ENCODE data around the gene PCSK6. TPM values are rescaled to one million over a fixed set of nuclear protein-coding genes. Genes with fewer than 3 reads are reported as not detected.

PCSK6 gene
- total RNA-seq, 2 donors from 2014 or later = 5.1 to 8.8 TPM

- no peak for DNase-seq (ENCODE audit: low spot score)
- H3K4me1 ChIP-seq (ENCODE audit: control insufficient read depth in 1 of 2, low read depth in 2 of 2) = no peaks in the 10 kb centered on the region
- no peak overlapping the region for H3K27ac ChIP-seq
- no peak overlapping the region for H3K4me3 ChIP-seq
- no peaks in the 10 kb centered on the region for H3K27me3 ChIP-seq (replicated peaks; ENCODE audit: insufficient read depth)
- H3K36me3 ChIP-seq = no peaks in the 10 kb centered on the region
- ATAC-seq (ENCODE audit: insufficient number of reproducible peaks, low FRiP score, low read depth) = no peak
- no peaks in the 10 kb centered on the region for H3K9me3 ChIP-seq
- TF ChIP-seq, protein P1, sequence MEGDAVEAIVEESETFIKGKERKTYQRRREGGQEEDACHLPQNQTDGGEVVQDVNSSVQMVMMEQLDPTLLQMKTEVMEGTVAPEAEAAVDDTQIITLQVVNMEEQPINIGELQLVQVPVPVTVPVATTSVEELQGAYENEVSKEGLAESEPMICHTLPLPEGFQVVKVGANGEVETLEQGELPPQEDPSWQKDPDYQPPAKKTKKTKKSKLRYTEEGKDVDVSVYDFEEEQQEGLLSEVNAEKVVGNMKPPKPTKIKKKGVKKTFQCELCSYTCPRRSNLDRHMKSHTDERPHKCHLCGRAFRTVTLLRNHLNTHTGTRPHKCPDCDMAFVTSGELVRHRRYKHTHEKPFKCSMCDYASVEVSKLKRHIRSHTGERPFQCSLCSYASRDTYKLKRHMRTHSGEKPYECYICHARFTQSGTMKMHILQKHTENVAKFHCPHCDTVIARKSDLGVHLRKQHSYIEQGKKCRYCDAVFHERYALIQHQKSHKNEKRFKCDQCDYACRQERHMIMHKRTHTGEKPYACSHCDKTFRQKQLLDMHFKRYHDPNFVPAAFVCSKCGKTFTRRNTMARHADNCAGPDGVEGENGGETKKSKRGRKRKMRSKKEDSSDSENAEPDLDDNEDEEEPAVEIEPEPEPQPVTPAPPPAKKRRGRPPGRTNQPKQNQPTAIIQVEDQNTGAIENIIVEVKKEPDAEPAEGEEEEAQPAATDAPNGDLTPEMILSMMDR (IDR thresholded peaks at IDR 0.05) = no peak
These were observed 172.1 kb downstream of the PCSK6 start for GRCh38 chr15:101317336-101317872.

GRCh38 chr15:101316529-101316928 lies 173.0 kb downstream of the PCSK6 start:
- Histone ChIP-seq H3K27me3 (replicated peaks; ENCODE audit: insufficient read depth) (no peaks in the 10 kb centered on the region), H3K36me3 (no peaks in the 10 kb centered on the region), H3K9me3 (no peaks in the 10 kb centered on the region), H3K4me1 (ENCODE audit: control insufficient read depth in 1 of 2, low read depth in 2 of 2) (no peaks in the 10 kb centered on the region), H3K27ac (no peak overlapping the region), H3K4me3 (no peak overlapping the region)
- TF ChIP-seq, protein P1 (IDR thresholded peaks at IDR 0.05) = no peak
- ATAC-seq (ENCODE audit: insufficient number of reproducible peaks, low FRiP score, low read depth) (no peak), DNase-seq (ENCODE audit: low spot score) (no peak)

DNA sequence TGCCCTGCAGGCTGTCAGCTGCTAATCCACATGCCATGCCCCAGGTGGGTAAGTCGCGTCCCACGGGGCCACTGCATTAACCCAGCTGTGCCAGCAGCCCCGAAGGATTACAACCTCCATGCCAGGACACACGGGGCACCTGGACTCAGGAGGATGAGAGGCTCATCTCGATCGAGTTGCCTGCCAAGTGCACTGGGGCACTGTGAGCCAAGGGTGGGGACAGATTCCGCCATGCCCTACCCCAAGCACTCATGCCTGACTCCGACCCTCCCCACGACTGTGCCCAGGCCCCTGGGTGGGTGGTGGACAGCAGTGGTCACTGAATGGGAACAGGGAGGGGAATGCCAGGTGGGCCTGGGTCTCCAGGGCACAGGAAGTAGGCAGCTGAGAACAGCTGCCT lies 173.8 kb downstream of the PCSK6 start:
- no peak overlapping the region for H3K27ac ChIP-seq
- no peaks in the 10 kb centered on the region for H3K36me3 ChIP-seq
- H3K9me3 ChIP-seq = no peaks in the 10 kb centered on the region
- no peaks in the 10 kb centered on the region for H3K27me3 ChIP-seq (replicated peaks; ENCODE audit: insufficient read depth)
- H3K4me3 ChIP-seq = no peak overlapping the region
- TF ChIP-seq, protein P1 (IDR thresholded peaks at IDR 0.05) = no peak
- ATAC-seq (ENCODE audit: insufficient number of reproducible peaks, low FRiP score, low read depth) (no peak), DNase-seq (ENCODE audit: low spot score) (no peak)
- H3K4me1 ChIP-seq (ENCODE audit: control insufficient read depth in 1 of 2, low read depth in 2 of 2) = no peaks in the 10 kb centered on the region

GRCh38 chr15:101314336-101315125 lies 175.0 kb downstream of the PCSK6 start:
- H3K4me1 ChIP-seq (ENCODE audit: control insufficient read depth in 1 of 2, low read depth in 2 of 2) = no peaks in the 10 kb centered on the region
- H3K36me3 ChIP-seq = no peaks in the 10 kb centered on the region
- TF ChIP-seq, protein P1 (IDR thresholded peaks at IDR 0.05) = no peak
- DNase-seq (ENCODE audit: low spot score) = no peak
- H3K27ac ChIP-seq = no peak overlapping the region
- no peak for ATAC-seq (ENCODE audit: insufficient number of reproducible peaks, low FRiP score, low read depth)
- no peaks in the 10 kb centered on the region for H3K9me3 ChIP-seq
- no peak overlapping the region for H3K4me3 ChIP-seq
- no peaks in the 10 kb centered on the region for H3K27me3 ChIP-seq (replicated peaks; ENCODE audit: insufficient read depth)

DNA sequence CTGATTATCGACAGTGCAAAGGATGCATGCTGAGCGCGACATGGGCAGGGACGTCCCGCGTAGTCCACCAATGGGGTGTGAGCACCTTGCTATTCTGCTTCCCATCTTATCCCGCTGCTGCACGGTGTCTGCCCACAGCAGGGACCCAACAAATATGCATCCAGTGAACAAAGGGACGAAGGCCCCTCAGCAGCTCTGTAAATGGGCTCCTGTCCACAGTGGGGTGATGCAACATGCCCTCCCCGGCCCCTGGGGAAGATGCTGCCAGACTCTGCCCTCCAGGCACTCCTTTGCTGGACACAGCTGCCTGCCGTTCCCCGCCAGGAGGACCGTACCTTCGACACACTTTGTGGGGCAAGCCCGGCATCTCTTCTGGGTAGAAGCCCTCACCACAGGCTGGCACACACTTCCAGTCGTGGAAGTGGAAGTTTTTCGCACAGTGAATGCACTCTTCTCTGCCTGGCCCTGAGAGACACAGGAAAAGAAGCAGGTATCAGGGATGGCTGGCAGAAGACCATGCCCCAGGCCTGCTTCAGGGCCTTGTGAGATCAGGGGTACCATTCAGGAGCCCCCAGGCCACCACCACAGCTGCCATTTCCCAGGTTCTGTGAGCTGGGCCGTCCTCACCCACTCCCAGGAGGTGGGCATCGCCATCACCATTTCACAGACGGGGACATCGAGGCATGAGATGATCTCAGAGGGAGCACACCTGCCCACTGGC lies 176.3 kb downstream of the PCSK6 start:
- Histone ChIP-seq H3K4me3 (no peak overlapping the region), H3K36me3 (no peaks in the 10 kb centered on the region), H3K27me3 (replicated peaks; ENCODE audit: insufficient read depth) (no peaks in the 10 kb centered on the region), H3K4me1 (ENCODE audit: control insufficient read depth in 1 of 2, low read depth in 2 of 2) (no peaks in the 10 kb centered on the region), H3K27ac (no peak overlapping the region), H3K9me3 (no peaks in the 10 kb centered on the region)
- TF ChIP-seq, protein P1 (IDR thresholded peaks at IDR 0.05) = no peak
- no peak for DNase-seq (ENCODE audit: low spot score)
- no peak for ATAC-seq (ENCODE audit: insufficient number of reproducible peaks, low FRiP score, low read depth)
